Heart right ventricle (tissue), 16 donors: ENCODE measurements around the gene UBE2J1. TPM values are rescaled to one million over a fixed set of nuclear protein-coding genes. Genes with fewer than 3 reads are reported as not detected.

Experiments used
- ATAC-seq, 8 donors: fragments of 200-7000 bp; cut with Tn5 transposase; one replicate each; pipeline ENCODE4 v1.9.1; 2020; ENCODE audit warnings: mild to moderate bottlenecking in 8 of 8, moderate library complexity in 8 of 8, moderate number of reproducible peaks in 1 of 8
- DNase-seq, 2 donors: peaks; one replicate each; pipeline ENCODE4 v3.0.0-alpha.2; 2020
- H3K27ac ChIP-seq, 10 donors: fragments of 200-600 bp; sonication (generic) in 2 of 10; one replicate each; pipeline versions ENCODE4 v1.5.0 to v1.8.0; 2020 to 2022; ENCODE audit warnings: mild to moderate bottlenecking in 3 of 10
- H3K27me3 ChIP-seq, 7 donors: fragments of 200-600 bp; one replicate each; pipeline ENCODE4 v1.8.0; 2021 to 2022; ENCODE audit warnings: mild to moderate bottlenecking in 2 of 7
- H3K36me3 ChIP-seq, 9 donors: fragments of 200-600 bp; sonication (generic) in 1 of 9; one replicate each; pipeline versions ENCODE4 v1.5.0 to v1.8.0; 2020 to 2022; ENCODE audit warnings: mild to moderate bottlenecking in 2 of 9
- H3K4me1 ChIP-seq, 9 donors: fragments of 200-600 bp; sonication (generic) in 1 of 9; one replicate each; pipeline versions ENCODE4 v1.5.0 to v1.8.0; 2020 to 2022; ENCODE audit warnings: mild to moderate bottlenecking in 4 of 9
- H3K4me3 ChIP-seq, 10 donors: fragments of 200-600 bp; sonication (generic) in 2 of 10; one replicate each; pipeline versions ENCODE4 v1.5.0 to v1.8.0; 2020 to 2022; ENCODE audit warnings: mild to moderate bottlenecking in 7 of 10, moderate library complexity in 2 of 10
- H3K9me3 ChIP-seq, 11 donors: fragments of 200-600 bp in 10 of 11; sonication (generic) in 2 of 11; one replicate each; pipeline versions ENCODE4 v1.5.0 to v1.8.0; 2013 to 2022; ENCODE audit warnings: mild to moderate bottlenecking in 2 of 11, control low read depth in 1 of 11, moderate library complexity in 1 of 11
- CTCF ChIP-seq, 9 donors: fragments of 200-600 bp; sonication (generic) in 2 of 9; IDR thresholded peaks; one replicate each; pipeline versions ENCODE4 v1.5.0 to v1.8.0; 2021 to 2022; ENCODE audit warnings: antibody characterized with exemption in 9 of 9, mild to moderate bottlenecking in 5 of 9, moderate library complexity in 1 of 9
- WGBS, 2 donors: extraction: QIAGEN DNeasy Blood & Tissue Kit; methylation state at CpG; one replicate each; pipeline ENCODE4 v1.1.7; 2013; ENCODE audit warnings: inconsistent platforms in 1 of 2; 5-methylcytosine and 5-hydroxymethylcytosine counted together
- intact Hi-C, 10 donors: fragments of 100-400 bp; cut with DNase I; formaldehyde crosslinking; loops; one replicate each; pipeline versions ENCODE4 v1.11.1 to v1.14.2; 2022
- polyA plus RNA-seq, 2 donors: library from polyadenylated mRNA; stranded (reverse); fragments of 200-250 nt; gene quantifications; one replicate each; pipeline ENCODE4 v1.2.3, GENCODE V29; 2013
- total RNA-seq, 10 donors: library from RNA; stranded (reverse); fragmentation: NEBNext Ultra II Directional in 3 of 10; extraction: Animal tissue kit (Norgen Biotek cat#: 25700) in 3 of 10; gene quantifications; one replicate each; pipeline versions ENCODE4 v1.2.1 to v1.2.4, GENCODE V29; 2021 to 2023
- donor health status: Arrhythmogenic right ventricular cardiomyopathy.
- donor health status: ischemic (EF 13 %, LVEDD 7.1; RV severe dilation, severe dysfunction).
- donor health status: healthy with polysubstance abuse.
- donor health status: DM: no; HTN: yes; CAD: no.
- donor health status: DM: no; HTN: no; CAD: no.
- donor health status: ischemic (EF 25% LVEDD 6.9; RV normal size, moderate dysfunction).
- donor health status: ischemic (EF 25% LVEDD 5.7; RV mildly dilated, moderate dysfunction).
- donor health status: healthy.
- donor health status: DM: yes; HTN: yes; CAD: no.
- donor health status: Ischemic cardiomyopathy.
- donor health status: ischemic (EF 35%, LVEDD 5.7; RV mildly dilated, moderate dysfunction).
- donor health status: nonischemic (EF 11% LVEDD 7.7; RV severe dilation, severe dysfunction).
- donor health status: DM: yes; HTN: yes; CAD: no.
- donor health status: PGD.
- donor health status: ischemic (EF 29% LVEDD 5.4; RV normal size, mild dysfunction).
- donor health status: nonischemic (EF 23%, LVEDD 6.1; RV moderate dilation, normal function).

UBE2J1 gene
- total and polyA plus RNA-seq, 12 donors: 9.9 to 23.9 (median 14.1) TPM

GRCh38 chr6:89314692-89315091 lies 37.8 kb downstream of the UBE2J1 start:
- H3K27ac ChIP-seq: no peak overlapping the region
- 83 to 85% methylated on average over 7 of the region's 7 CpGs for WGBS, 2 donors

GRCh38 chr6:89313006-89313405 lies 39.5 kb downstream of the UBE2J1 start:
- intact Hi-C loops: loop anchor here in 6 of 10 donors (5.0 kb wide), 3 partner anchors 34 to 54 kb away; partner anchors contain the start of gene UBE2J1 (in 4 of the 6)
- H3K4me1 ChIP-seq: peaks cover 15 to 41% (median 28%) of the 10 kb centered on the region in 9 donors
- ATAC-seq: peak; percentile 72 to 86 (median 80)
- no peaks in the 10 kb centered on the region for H3K9me3 ChIP-seq
- peaks cover 0 to 15% (median 0%) of the 10 kb centered on the region in 9 donors for H3K36me3 ChIP-seq
- H3K27ac ChIP-seq: peak overlapping the region; percentile 49 to 85 (median 65)
- peak in 1 of 2 donors; percentile 68 for DNase-seq
- 9 to 13% methylated on average over 1 of the region's 1 CpG for WGBS, 2 donors
- no peaks in the 10 kb centered on the region for H3K27me3 ChIP-seq
- no peak for TF ChIP-seq CTCF (IDR thresholded peaks at IDR 0.05)
- H3K4me3 ChIP-seq: no peak overlapping the region

More at GRCh38 chr6:89314692-89315091, 37.8 kb downstream of the UBE2J1 start:
- DNase-seq (no peak), ATAC-seq (no peak)
- no peak for TF ChIP-seq CTCF (IDR thresholded peaks at IDR 0.05)
- H3K36me3 ChIP-seq: peaks cover 0 to 15% (median 0%) of the 10 kb centered on the region in 9 donors
- H3K9me3 ChIP-seq: no peaks in the 10 kb centered on the region
- H3K4me1 ChIP-seq: peaks cover 15 to 41% (median 28%) of the 10 kb centered on the region in 9 donors
- intact Hi-C loops: loop anchor here in 6 of 10 donors (5.0 kb wide), 3 partner anchors 33 to 53 kb away; partner anchors contain the start of gene UBE2J1 (in 4 of the 6)
- no peak overlapping the region for H3K4me3 ChIP-seq
- H3K27me3 ChIP-seq: no peaks in the 10 kb centered on the region

- 33 to 38% methylated on average over 9 of the region's 9 CpGs for WGBS, 2 donors
- no peaks in the 10 kb centered on the region for H3K9me3 ChIP-seq
Measured at GRCh38 chr6:89311853-89312531, 40.5 kb downstream of the UBE2J1 start.

More at GRCh38 chr6:89311853-89312531, 40.5 kb downstream of the UBE2J1 start:
- H3K27me3 ChIP-seq: no peaks in the 10 kb centered on the region
- peak; percentile 55 to 67 for DNase-seq
- intact Hi-C loops: loop anchor here in 7 of 10 donors (1.0 to 5.0 kb wide), 6 partner anchors 35 to 59 kb away; partner anchors contain the start of gene UBE2J1 (in 4 of the 7)
- ATAC-seq: peak; percentile 53 to 86 (median 80)
- peaks cover 15 to 40% (median 28%) of the 10 kb centered on the region in 9 donors for H3K4me1 ChIP-seq
- peaks cover 0 to 15% (median 0%) of the 10 kb centered on the region in 9 donors for H3K36me3 ChIP-seq
- H3K27ac ChIP-seq: peak overlapping the region; percentile 49 to 85 (median 68)
- peak in 8 of 9 donors; percentile 50 to 78 (median 64) for TF ChIP-seq CTCF (IDR thresholded peaks at IDR 0.05)
- peak overlapping the region in 5 of 10 donors; percentile 23 to 36 (median 28) for H3K4me3 ChIP-seq
